Measurements from ENCODE around the gene CNTNAP4. TPM values are rescaled to one million over a fixed set of nuclear protein-coding genes. Genes with fewer than 3 reads are reported as not detected.

CNTNAP4 gene
- total RNA-seq, 1 experiment from 2014 or later, result not detected

- H3K4me1 Mint-ChIP-seq, result no peaks in the 10 kb centered on the region
- peaks cover 24% of the 10 kb centered on the region for H3K36me3 Mint-ChIP-seq
- H3K27me3 Mint-ChIP-seq (ENCODE audit: low read depth), result peaks cover 7% of the 10 kb centered on the region; the same call in 1 of the 2 replicates
- no peak overlapping the region for H3K4me3 Mint-ChIP-seq
- H3K9me3 Mint-ChIP-seq, result peaks cover 37% of the 10 kb centered on the region
- TF ChIP-seq ZNF219 (CRISPR knock-in tag; IDR thresholded peaks at IDR 0.05; ENCODE audit: borderline replicate concordance) (no peak), GRHL2 (CRISPR knock-in tag; IDR thresholded peaks at IDR 0.05; ENCODE audit: insufficient replicate concordance, severe bottlenecking) (no peak), CTCF (IDR thresholded peaks at IDR 0.05) (no peak), NR3C1 (CRISPR knock-in tag; conservative IDR thresholded peaks at IDR 0.05; ENCODE audit: low read depth) (no peak), ELF4 (CRISPR knock-in tag; IDR thresholded peaks at IDR 0.05; ENCODE audit: low read depth) (no peak), JAZF1 (CRISPR knock-in tag; IDR thresholded peaks at IDR 0.05) (no peak), E2F4 (CRISPR knock-in tag; IDR thresholded peaks at IDR 0.05; ENCODE audit: borderline replicate concordance, low read depth) (no peak), GABPB1 (CRISPR knock-in tag; IDR thresholded peaks at IDR 0.05) (no peak), E2F1 (CRISPR knock-in tag; IDR thresholded peaks at IDR 0.05) (no peak), ARID4B (CRISPR knock-in tag; IDR thresholded peaks at IDR 0.05; ENCODE audit: borderline replicate concordance) (no peak), OVOL2 (CRISPR knock-in tag; IDR thresholded peaks at IDR 0.05; ENCODE audit: borderline replicate concordance) (no peak), IRF1 (CRISPR knock-in tag; IDR thresholded peaks at IDR 0.05) (no peak), TP53 (CRISPR knock-in tag; IDR thresholded peaks at IDR 0.05) (no peak), ZNF317 (CRISPR knock-in tag; IDR thresholded peaks at IDR 0.05; ENCODE audit: borderline replicate concordance, low read depth) (no peak), CREB1 (CRISPR knock-in tag; IDR thresholded peaks at IDR 0.05) (no peak)
- ChIA-PET POLR2A (interaction anchor here (0.6 kb wide), 1 partner anchor 69 kb away, joined by 8 read pairs; no protein-coding TSS in a partner anchor), CTCF (no interaction called here)
- DNase-seq (ENCODE audit: low spot score) (no peak), ATAC-seq (no peak)
- no peak overlapping the region for H3K27ac Mint-ChIP-seq
Observed at GRCh38 chr16:76450890-76451289, 173.7 kb downstream of the CNTNAP4 start.

GRCh38 chr16:76455257-76455656 is 178.1 kb downstream of the CNTNAP4 start:
- Mint-ChIP-seq H3K27ac (no peak overlapping the region), H3K27me3 (ENCODE audit: low read depth) (peaks cover 12% of the 10 kb centered on the region; the same call in 1 of the 2 replicates), H3K36me3 (peaks cover 24% of the 10 kb centered on the region), H3K4me1 (no peaks in the 10 kb centered on the region), H3K4me3 (no peak overlapping the region), H3K9me3 (peaks cover 33% of the 10 kb centered on the region)
- DNase-seq (ENCODE audit: low spot score) (no peak), ATAC-seq (no peak)
- ChIA-PET CTCF (no interaction called here), POLR2A (no interaction called here)
- no peak for TF ChIP-seq NR3C1 (CRISPR knock-in tag; conservative IDR thresholded peaks at IDR 0.05; ENCODE audit: low read depth)
- TF ChIP-seq, protein P1, sequence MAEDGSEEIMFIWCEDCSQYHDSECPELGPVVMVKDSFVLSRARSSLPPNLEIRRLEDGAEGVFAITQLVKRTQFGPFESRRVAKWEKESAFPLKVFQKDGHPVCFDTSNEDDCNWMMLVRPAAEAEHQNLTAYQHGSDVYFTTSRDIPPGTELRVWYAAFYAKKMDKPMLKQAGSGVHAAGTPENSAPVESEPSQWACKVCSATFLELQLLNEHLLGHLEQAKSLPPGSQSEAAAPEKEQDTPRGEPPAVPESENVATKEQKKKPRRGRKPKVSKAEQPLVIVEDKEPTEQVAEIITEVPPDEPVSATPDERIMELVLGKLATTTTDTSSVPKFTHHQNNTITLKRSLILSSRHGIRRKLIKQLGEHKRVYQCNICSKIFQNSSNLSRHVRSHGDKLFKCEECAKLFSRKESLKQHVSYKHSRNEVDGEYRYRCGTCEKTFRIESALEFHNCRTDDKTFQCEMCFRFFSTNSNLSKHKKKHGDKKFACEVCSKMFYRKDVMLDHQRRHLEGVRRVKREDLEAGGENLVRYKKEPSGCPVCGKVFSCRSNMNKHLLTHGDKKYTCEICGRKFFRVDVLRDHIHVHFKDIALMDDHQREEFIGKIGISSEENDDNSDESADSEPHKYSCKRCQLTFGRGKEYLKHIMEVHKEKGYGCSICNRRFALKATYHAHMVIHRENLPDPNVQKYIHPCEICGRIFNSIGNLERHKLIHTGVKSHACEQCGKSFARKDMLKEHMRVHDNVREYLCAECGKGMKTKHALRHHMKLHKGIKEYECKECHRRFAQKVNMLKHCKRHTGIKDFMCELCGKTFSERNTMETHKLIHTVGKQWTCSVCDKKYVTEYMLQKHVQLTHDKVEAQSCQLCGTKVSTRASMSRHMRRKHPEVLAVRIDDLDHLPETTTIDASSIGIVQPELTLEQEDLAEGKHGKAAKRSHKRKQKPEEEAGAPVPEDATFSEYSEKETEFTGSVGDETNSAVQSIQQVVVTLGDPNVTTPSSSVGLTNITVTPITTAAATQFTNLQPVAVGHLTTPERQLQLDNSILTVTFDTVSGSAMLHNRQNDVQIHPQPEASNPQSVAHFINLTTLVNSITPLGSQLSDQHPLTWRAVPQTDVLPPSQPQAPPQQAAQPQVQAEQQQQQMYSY (CRISPR knock-in tag; IDR thresholded peaks at IDR 0.05), result no peak
- TF ChIP-seq, protein P2, sequence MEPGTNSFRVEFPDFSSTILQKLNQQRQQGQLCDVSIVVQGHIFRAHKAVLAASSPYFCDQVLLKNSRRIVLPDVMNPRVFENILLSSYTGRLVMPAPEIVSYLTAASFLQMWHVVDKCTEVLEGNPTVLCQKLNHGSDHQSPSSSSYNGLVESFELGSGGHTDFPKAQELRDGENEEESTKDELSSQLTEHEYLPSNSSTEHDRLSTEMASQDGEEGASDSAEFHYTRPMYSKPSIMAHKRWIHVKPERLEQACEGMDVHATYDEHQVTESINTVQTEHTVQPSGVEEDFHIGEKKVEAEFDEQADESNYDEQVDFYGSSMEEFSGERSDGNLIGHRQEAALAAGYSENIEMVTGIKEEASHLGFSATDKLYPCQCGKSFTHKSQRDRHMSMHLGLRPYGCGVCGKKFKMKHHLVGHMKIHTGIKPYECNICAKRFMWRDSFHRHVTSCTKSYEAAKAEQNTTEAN (CRISPR knock-in tag; IDR thresholded peaks at IDR 0.05), result no peak
- TF ChIP-seq HMGA2 (CRISPR knock-in tag; IDR thresholded peaks at IDR 0.05), result no peak
- TF ChIP-seq GABPB1 (CRISPR knock-in tag; IDR thresholded peaks at IDR 0.05), result no peak
- no peak for TF ChIP-seq TP53 (CRISPR knock-in tag; IDR thresholded peaks at IDR 0.05)
- no peak for TF ChIP-seq NFYB (CRISPR knock-in tag; conservative IDR thresholded peaks at IDR 0.05; ENCODE audit: low read depth)

Measured in WTC11 (cell line).